T-helper 2 cell (primary cell): ENCODE results near the gene MRPL52.
"Not testable (repeated sequence)": the region's sequence is repeated elsewhere in the genome, so short reads cannot be mapped to it uniquely, and the experiment has no call there.

Experiments used
- DNase-seq, 5 experiments: peaks; one replicate each; pipeline versions ENCODE4 v3.0.0 to v3.0.0-alpha.2; 2012 to 2022

The MRPL52 gene

DNA sequence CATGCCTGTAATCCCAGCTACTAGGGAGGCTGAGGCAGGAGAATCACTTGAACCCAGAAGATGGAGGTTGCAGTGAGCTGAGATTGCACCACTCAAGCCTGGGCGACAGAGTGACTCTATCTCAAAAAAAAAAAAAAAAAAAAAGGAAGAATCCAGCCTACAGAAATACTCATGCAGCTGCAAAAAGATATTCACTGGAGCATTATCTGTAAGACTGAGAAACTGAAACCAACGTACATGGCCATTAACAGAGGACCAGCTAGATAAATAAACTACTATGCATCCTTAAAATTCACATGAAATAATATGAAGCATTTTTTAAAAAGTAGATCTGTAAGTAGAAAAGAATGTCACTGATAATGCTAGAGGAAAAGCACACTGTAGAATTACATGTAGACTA is 18.0 kb upstream of the MRPL52 start:
- DNase-seq, result no peak

- DNase-seq, result no peak
Measured at GRCh38 chr14:22812744-22813143, 16.9 kb upstream of the MRPL52 start.

DNA sequence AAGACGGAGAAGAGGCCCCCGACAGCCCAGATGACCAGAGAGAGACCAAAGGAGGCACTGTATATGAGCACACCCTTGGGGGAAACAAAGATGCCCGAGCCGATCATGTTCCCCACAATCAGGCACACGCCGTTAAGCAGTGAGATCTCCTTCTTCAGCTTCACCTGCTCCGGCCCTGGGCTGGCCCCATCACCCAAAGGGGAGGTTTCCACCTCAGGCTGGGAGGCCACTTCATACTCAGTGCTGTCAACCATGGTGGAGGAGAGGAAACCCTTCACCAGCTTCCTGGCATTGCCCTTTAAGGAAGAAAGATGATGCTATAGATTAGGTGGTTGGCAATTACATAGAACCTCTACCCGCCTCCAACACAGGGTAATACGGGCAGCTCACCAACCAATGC is 16.5 kb upstream of the MRPL52 start:
- no peak for DNase-seq

- DNase-seq, result no peak
Measured at GRCh38 chr14:22814373-22814772, 15.3 kb upstream of the MRPL52 start.

DNA sequence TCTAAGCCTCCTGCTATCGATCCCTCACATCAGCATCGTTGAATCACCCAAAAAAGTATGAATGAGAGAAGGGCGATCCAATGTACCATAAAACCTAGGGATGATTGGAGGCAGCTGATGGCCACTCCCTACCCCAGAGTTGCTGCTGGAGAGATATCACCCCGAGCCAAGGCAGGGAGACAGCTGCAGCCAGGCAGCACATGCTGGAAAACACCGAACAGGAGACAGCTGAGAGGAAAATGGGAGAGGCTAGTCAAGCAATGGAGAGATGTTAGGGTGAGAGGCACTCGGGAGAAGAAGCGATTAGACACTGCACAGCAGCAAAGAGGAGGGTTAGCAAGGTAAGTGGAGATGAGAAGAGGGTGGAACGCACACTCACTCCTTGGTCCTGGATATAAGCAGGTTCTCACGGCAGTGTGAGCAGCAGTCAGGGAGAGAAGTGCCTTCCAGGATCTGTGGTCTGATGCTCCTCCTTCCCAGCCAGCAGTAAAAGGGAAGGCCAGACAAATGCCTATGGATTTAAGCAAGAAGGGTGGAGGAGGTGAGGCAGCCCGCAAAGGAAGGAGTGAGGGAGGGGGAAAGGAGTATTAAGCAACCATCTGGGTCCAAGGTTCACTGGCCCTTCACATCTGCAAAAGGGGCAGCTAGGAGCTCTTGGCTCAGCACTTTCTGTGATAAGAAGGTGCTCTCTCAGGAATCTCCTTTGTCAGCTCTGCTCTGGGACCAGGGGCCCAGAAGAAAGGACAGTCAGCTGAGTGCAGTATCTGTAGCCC is 14.6 kb upstream of the MRPL52 start, which contains the start of gene SLC7A7:
TSS of gene SLC7A7 (minus strand) at position 495 of the 773 bp plus-strand sequence. CDS start 2,037 bp downstream, outside the sequence.
- no peak for DNase-seq

DNA sequence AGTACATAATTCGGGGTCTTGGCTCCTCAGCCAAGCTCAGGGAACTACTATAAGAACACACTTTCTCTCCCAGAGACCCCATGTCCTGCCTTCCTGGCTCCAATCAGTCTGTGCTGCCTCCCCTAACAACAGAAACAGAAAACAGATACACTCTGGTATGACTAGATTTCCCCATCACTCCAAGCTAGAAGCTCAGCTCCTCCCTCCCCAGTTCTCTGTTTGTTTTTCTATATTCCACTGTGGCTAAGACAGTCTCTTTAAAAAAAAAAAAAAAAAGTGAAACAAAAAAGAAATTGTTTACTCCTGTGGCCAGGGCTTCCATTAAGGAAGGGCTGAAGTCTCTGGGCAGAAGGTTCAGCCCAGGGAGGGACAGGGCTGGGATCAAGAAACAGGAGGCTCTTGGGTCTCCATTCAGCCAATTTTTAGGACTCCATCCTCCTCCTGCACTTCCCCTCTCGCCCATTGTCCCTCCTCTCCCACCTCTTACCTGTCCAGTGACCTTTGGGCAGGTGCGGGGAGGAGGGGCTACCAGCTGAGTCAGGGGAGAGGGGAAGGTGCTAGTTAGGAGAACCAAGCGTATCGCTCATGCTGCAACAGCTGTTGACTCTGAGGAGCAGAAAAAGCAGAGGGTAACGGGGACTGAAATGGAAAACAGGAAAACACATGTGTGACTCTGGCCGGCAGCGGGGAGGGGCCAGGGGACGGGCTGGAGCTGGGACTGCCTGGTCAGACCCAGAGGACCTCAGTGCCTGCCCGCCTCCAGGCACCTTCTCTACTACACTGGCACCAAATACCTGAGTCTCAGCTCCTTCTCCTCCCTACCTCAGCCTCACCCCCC is 10.3 kb upstream of the MRPL52 start:
- no peak for DNase-seq

- DNase-seq, result no peak
Measured at GRCh38 chr14:22820731-22821130, 9.0 kb upstream of the MRPL52 start.

DNA sequence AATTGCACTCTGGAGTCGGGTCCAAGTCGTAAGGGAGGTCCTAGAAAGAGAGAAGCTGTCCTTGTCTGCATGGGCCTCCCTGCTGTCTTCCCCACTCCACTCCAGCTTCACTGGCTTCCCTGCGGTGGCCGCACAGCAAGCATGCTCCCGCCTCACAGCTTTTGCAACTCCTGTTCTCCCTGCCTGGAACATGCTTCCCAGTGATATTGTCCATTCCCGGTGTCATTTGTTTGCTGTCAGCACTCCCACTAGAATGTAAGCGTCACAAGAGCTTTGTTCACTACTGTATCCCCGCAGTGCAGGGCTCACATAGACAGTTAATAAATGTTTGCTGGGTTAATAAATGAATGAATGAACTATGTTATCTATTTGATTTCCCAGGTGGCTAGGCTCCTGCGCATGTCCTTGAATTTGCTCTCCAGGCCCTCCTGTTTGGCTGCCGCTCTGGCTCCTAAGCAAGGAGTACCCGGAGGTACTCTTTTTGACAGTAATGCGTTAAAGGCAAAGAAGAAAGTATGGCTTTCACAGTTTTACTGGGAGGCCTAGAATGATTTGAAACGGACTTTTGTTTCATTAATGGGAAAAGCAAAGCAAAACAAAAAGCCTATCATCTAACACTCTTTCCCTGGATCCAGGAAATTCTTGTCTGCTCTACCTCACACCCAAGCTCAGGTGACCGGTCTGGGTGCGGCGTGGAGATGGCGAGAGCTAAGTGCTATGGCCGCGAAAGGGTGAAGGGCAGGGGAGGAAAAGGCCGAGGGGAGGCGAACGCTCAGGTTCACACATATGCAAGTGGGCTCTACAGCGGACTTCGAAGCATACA is 8.3 kb upstream of the MRPL52 start:
- no peak for DNase-seq

DNA sequence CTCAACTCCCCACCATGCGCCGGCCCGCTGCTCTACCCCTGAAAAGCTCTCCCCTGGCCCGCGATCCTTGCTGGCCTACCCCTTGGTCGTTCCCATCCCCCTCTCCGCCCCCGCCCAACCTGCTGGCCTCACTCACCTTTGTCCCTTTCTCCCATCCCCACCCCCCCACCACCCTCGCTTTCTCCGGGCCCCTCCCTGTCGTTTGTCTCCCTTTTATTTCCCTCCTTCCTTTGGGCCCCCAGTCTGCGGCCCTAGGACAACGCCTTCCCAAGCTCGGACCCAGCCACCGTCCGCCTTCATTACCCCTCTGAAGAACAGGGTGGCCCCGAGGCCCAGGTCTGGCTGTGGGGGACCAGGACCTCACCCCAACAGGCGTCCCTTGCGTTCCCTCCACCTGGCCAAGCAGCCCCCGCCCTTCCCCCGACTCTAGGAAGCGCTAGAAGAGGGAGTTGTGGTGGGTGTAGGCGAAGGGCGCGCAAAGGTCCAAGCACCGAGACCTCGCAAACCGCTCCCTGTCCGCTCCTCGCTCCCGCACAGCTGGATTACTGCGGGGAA is 7.6 kb upstream of the MRPL52 start:
- DNase-seq, result no peak

- DNase-seq, result peak; percentile 34 to 62 (median 54)
Measured at GRCh38 chr14:22822571-22823098, 7.1 kb upstream of the MRPL52 start.

DNA sequence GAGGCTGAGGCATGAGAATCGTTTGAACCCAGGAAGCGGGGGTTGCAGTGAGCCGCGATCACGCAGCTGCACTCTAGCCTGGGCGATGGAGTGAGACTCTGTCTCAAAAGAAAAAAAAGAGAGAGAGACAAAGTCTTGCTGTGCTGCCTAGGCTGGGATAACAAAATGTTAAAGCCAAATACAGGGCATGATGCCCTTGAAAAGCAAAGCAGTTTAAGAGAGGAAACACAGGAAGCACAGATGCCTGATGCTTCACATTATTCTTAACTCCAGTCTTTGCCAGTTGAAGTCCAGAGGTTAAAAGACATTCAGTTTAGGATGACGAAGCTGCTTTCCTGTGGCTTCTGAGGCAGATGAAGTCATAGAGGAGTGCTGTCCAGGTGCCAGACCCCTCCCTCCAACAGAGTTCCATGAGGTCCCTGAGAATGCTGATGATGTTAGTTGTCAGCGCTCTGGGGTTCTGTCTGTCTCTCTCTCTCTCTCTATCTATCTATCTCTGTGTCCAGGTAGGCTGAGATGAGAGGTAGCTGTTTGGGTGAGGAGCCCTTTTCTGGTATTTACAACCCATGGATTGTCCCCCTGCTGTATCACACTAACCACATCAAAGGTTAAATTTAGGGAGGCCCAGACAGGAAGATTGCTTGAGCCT is 4.9 kb upstream of the MRPL52 start:
- peak in 1 of 5 experiments; percentile 15 for DNase-seq

DNA sequence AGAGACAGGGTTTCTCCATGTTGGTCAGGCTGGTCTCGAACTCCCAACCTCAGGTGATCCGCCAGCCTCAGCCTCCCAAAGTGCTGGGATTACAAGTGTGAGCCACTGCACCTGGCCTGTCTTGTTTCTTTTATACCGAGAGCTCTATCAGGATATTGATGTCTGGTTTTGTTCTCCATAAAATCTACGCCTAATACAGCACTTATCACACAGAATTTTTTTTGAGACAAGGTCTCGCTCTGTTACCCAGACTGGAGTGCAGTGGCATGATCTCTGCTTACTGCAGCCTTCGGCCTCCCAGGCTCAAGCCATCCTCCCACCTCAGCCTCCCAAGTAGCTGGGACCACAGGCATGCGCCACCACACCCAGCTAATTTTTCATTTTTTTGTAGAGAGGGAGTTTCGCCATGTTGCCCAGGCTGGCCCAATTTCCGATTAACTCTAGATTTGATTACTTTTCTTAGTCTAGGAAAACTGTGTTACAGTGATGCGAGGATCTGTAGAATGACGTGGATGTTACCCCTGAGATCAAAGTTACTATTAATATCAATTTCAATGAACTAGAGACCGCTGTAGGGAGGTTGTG is 519 bp upstream of the MRPL52 start:
- DNase-seq, result not testable (repeated sequence)

DNA sequence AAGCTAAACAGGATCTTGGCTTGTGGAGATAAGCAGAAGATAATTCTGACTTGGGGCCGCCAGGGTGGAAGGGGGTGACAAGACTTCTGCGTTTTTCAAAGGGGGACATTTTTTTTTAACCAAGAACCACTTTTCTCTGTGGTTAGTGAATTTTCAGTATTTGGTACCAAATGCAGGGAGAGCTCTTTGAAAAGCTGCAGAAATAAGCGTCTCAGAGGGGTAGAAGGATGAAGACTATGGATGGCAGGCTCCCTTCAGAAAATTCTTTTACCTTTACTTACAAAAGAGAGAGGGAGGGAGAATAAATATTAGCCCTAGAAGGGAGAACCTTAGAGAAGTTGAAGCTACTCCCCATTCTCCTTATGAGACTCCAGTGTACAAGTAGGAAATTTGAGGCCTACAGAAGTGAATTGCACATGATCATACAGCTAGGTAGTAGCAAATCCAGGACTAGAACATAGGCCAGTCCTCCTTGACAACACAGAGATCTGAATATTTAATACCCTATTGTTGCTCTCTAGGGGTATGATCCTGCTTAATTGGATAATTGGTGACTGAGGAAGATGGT is 840 bp downstream of the MRPL52 start:
- DNase-seq, result peak in 1 of 5 experiments; percentile 38

DNA sequence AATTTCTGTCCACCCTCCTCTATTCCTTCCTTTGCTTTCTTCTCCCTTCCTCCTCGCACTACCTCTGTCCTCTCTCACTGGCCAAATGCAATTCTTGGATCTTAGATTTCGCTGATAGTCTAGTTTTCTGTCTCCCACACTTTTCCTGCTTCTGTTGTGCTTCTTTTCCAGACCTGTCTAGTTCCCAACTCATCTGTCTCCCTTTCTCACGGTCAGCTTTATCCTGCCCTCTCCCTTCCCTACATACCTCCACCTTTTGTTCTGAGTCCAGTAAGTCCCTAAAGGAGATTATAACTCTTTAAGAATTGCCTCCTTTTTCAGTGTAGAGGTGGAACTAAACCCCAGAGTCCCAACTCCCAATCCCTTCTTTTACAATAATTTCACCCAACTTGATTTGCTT is 5.8 kb downstream of the MRPL52 start:
- DNase-seq, result no peak

- DNase-seq, result no peak
Measured at GRCh38 chr14:22836301-22837113, 6.8 kb downstream of the MRPL52 start, which contains the start of gene MMP14. Gene MMP14 (plus strand): TSS chr14:22836585. CDS start chr14:22836818, 233 bp downstream.

DNA sequence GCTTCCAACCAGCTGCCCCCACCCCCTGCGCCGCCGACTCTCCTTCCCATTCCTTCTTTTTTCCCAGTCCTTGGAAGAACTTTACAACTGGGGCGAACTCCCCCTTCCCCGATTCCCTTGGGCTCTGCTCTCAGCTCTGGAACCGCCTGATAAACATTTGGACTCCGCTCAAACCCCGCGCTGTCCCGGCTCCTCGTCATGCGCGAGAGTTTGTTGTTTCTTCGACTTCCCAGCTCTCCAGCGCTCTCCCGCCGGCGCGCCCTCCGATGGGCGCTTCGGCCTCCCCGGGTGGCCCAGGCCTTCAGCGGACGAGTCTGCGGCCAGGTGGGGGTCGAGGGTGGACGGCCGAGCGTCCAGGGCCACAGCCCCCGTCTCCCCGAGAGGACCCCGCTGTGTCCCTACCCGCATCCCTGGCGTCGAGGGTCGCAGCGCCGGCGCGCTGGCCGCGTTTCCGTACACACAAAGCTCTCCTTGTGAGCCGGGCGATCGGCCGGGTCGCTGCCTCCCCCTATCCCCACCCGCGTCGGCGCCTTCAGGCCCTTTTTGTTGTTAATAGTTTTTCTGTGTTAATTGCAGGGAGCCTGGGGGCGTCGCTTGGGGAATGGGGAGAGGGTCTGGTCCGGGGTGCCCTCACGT is 7.5 kb downstream of the MRPL52 start:
- no peak for DNase-seq

- no peak for DNase-seq
Measured at GRCh38 chr14:22837750-22838538, 8.3 kb downstream of the MRPL52 start.

- DNase-seq, result no peak
Measured at GRCh38 chr14:22838631-22839041, 8.9 kb downstream of the MRPL52 start.
